ENCODE results near the gene CECR2.
A peak's percentile ranks its signal among the peaks of the same experiment; 100 is the strongest.

The CECR2 gene

GRCh38 chr22:17369439-17370025, at the start of gene CECR2:
CECR2 (plus strand) TSS chr22:17369460; CDS start chr22:17369784, 324 bp downstream.
- no peak for DNase-seq (ENCODE audit: low spot score)

- DNase-seq (ENCODE audit: low spot score) = no peak
Observed at GRCh38 chr22:17319546-17319945, 49.7 kb upstream of the CECR2 start.

- no peak for DNase-seq (ENCODE audit: low spot score)
Observed at GRCh38 chr22:17322511-17322910, 46.7 kb upstream of the CECR2 start.

- DNase-seq (ENCODE audit: low spot score) = no peak
Observed at GRCh38 chr22:17331690-17332089, 37.6 kb upstream of the CECR2 start.

- no peak for DNase-seq (ENCODE audit: low spot score)
Observed at GRCh38 chr22:17332109-17332800, 37.0 kb upstream of the CECR2 start.

GRCh38 chr22:17334059-17334458, 35.2 kb upstream of the CECR2 start:
- no peak for DNase-seq (ENCODE audit: low spot score)

GRCh38 chr22:17334983-17335382, 34.3 kb upstream of the CECR2 start:
- DNase-seq (ENCODE audit: low spot score) = no peak

GRCh38 chr22:17336061-17336460, 33.2 kb upstream of the CECR2 start:
- peak; percentile 14 for DNase-seq (ENCODE audit: low spot score)

- no peak for DNase-seq (ENCODE audit: low spot score)
Observed at GRCh38 chr22:17337639-17338038, 31.6 kb upstream of the CECR2 start.

GRCh38 chr22:17339095-17339693, 30.1 kb upstream of the CECR2 start:
- no peak for DNase-seq (ENCODE audit: low spot score)

- no peak for DNase-seq (ENCODE audit: low spot score)
Observed at GRCh38 chr22:17342361-17342760, 26.9 kb upstream of the CECR2 start.

GRCh38 chr22:17343766-17344165, 25.5 kb upstream of the CECR2 start:
- no peak for DNase-seq (ENCODE audit: low spot score)

- DNase-seq (ENCODE audit: low spot score) = no peak
Observed at GRCh38 chr22:17346578-17346977, 22.7 kb upstream of the CECR2 start.

GRCh38 chr22:17347724-17348123, 21.5 kb upstream of the CECR2 start:
- no peak for DNase-seq (ENCODE audit: low spot score)

GRCh38 chr22:17348464-17349103, 20.7 kb upstream of the CECR2 start:
- DNase-seq (ENCODE audit: low spot score) = no peak

GRCh38 chr22:17349172-17349571, 20.1 kb upstream of the CECR2 start:
- DNase-seq (ENCODE audit: low spot score) = no peak

- DNase-seq (ENCODE audit: low spot score) = no peak
Observed at GRCh38 chr22:17350292-17350691, 19.0 kb upstream of the CECR2 start.

- DNase-seq (ENCODE audit: low spot score) = no peak
Observed at GRCh38 chr22:17352798-17353197, 16.5 kb upstream of the CECR2 start.

- DNase-seq (ENCODE audit: low spot score) = no peak
Observed at GRCh38 chr22:17357688-17358087, 11.6 kb upstream of the CECR2 start.

- DNase-seq (ENCODE audit: low spot score) = no peak
Observed at GRCh38 chr22:17358415-17358814, 10.8 kb upstream of the CECR2 start.

- no peak for DNase-seq (ENCODE audit: low spot score)
Observed at GRCh38 chr22:17359501-17359900, 9.8 kb upstream of the CECR2 start.

- DNase-seq (ENCODE audit: low spot score) = no peak
Observed at GRCh38 chr22:17366329-17366728, 2.9 kb upstream of the CECR2 start.

GRCh38 chr22:17366830-17367229, 2.4 kb upstream of the CECR2 start:
- DNase-seq (ENCODE audit: low spot score) = peak; percentile 39
